ENCODE data around the gene CACNA1A. TPM values are rescaled to one million over a fixed set of nuclear protein-coding genes. Genes with fewer than 3 reads are reported as not detected.
A peak's percentile ranks its signal among the peaks of the same experiment; 100 is the strongest.

The CACNA1A gene
- total RNA-seq, 6 experiments from 2014 or later = 0.11 TPM; not detected in 5

DNA sequence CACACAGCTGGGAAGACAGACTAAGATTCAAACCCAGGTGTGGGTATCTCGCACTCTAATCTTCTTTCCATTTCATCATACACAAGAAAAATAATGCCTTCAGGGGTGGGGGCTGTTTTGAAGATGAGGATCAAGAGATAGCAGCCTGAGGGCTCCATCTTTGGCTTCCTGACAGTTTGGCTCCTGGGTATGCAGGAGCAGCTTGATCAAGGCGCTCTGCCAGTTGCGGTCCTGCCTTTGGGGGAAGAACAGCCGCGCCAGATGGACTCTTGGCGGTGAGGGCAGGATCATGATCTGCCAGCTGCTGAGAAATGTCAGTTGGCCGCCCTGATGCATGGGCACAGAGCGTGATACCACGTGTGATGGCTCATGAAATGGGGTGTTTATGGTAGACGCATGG lies 236.9 kb downstream of the CACNA1A start:
- Histone ChIP-seq H3K27ac (no peak overlapping the region), H3K36me3 (no peaks in the 10 kb centered on the region), H3K9me3 (no peaks in the 10 kb centered on the region), H3K27me3 (no peaks in the 10 kb centered on the region), H3K4me1 (no peaks in the 10 kb centered on the region), H3K4me3 (no peak overlapping the region)
- DNase-seq (no peak), ATAC-seq (no peak)
- intact Hi-C loops (cut with DNase I) = loop anchor here (10.0 kb wide), 3 partner anchors 75 to 295 kb away; partner anchors contain the start of gene LYL1 (in 1 of the 2)
- TF ChIP-seq, protein P1, sequence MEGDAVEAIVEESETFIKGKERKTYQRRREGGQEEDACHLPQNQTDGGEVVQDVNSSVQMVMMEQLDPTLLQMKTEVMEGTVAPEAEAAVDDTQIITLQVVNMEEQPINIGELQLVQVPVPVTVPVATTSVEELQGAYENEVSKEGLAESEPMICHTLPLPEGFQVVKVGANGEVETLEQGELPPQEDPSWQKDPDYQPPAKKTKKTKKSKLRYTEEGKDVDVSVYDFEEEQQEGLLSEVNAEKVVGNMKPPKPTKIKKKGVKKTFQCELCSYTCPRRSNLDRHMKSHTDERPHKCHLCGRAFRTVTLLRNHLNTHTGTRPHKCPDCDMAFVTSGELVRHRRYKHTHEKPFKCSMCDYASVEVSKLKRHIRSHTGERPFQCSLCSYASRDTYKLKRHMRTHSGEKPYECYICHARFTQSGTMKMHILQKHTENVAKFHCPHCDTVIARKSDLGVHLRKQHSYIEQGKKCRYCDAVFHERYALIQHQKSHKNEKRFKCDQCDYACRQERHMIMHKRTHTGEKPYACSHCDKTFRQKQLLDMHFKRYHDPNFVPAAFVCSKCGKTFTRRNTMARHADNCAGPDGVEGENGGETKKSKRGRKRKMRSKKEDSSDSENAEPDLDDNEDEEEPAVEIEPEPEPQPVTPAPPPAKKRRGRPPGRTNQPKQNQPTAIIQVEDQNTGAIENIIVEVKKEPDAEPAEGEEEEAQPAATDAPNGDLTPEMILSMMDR (IDR thresholded peaks at IDR 0.05) = no peak
- TF ChIP-seq POLR2A (IDR thresholded peaks at IDR 0.05) = no peak
- WGBS (ENCODE audit: insufficient coverage, low coverage, low lambda C conversion rate, missing lambda C conversion rate) = 87% methylated on average over 6 of the region's 10 CpGs

DNA sequence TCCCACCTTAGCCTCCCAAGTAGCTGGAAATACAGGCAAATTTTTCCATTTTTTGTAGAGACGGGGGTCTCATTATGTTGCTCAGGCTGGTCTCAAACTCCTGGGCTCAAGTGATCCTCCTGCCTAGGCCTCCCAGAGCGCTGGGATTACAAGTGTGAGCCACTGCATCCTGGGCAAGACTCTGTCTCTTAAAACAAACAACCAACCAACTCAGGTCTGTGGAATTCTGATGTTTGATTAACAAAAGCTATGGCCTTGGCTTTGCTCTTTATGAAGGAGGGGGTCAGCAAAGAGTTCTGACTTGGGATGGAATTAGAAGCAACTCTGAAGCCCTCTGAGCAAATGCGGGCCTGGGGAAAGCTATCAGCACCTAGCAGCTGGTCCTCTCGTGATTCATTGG lies 238.4 kb downstream of the CACNA1A start:
- TF ChIP-seq, protein P1 (IDR thresholded peaks at IDR 0.05) = no peak
- TF ChIP-seq POLR2A (IDR thresholded peaks at IDR 0.05) = no peak
- no peak overlapping the region for H3K4me3 ChIP-seq
- WGBS (ENCODE audit: insufficient coverage, low coverage, low lambda C conversion rate, missing lambda C conversion rate) = 58% methylated on average over 3 of the region's 4 CpGs
- H3K9me3 ChIP-seq = no peaks in the 10 kb centered on the region
- H3K27ac ChIP-seq = no peak overlapping the region
- no peaks in the 10 kb centered on the region for H3K27me3 ChIP-seq
- ATAC-seq (no peak), DNase-seq (no peak)
- intact Hi-C loops (cut with DNase I) = loop anchor here (10.0 kb wide), 3 partner anchors 73 to 293 kb away; partner anchors contain the start of gene LYL1 (in 1 of the 2)
- H3K36me3 ChIP-seq = no peaks in the 10 kb centered on the region
- no peaks in the 10 kb centered on the region for H3K4me1 ChIP-seq

DNA sequence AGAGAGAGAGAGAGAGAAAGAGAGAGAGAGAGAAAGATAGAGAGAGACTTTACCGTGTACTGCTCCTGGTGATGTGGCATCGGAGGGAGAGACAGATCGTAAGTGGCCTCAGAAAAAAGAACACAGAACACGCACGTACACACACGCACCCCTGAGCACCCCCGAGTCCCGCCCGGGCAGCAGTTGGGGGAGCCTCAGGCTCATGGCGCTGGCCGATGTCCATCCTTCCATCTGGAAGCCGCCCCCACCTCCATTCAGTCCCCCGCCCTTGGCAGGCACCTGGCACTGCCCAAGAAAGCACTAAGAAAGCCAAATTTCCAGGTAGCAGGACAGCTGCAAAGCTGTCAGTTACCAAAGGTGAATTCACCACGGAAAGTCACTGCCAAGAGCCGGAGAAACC lies 239.1 kb downstream of the CACNA1A start:
- Histone ChIP-seq H3K4me1 (no peaks in the 10 kb centered on the region), H3K9me3 (no peaks in the 10 kb centered on the region), H3K4me3 (no peak overlapping the region), H3K27ac (no peak overlapping the region), H3K27me3 (no peaks in the 10 kb centered on the region), H3K36me3 (no peaks in the 10 kb centered on the region)
- WGBS (ENCODE audit: insufficient coverage, low coverage, low lambda C conversion rate, missing lambda C conversion rate) = 74% methylated on average over 8 of the region's 15 CpGs
- no peak for ATAC-seq
- no peak for DNase-seq
- intact Hi-C loops (cut with DNase I) = loop anchor here (10.0 kb wide), 3 partner anchors 72 to 292 kb away; partner anchors contain the start of gene LYL1 (in 1 of the 2)
- no peak for TF ChIP-seq POLR2A (IDR thresholded peaks at IDR 0.05)
- TF ChIP-seq, protein P1 (IDR thresholded peaks at IDR 0.05) = no peak

DNA sequence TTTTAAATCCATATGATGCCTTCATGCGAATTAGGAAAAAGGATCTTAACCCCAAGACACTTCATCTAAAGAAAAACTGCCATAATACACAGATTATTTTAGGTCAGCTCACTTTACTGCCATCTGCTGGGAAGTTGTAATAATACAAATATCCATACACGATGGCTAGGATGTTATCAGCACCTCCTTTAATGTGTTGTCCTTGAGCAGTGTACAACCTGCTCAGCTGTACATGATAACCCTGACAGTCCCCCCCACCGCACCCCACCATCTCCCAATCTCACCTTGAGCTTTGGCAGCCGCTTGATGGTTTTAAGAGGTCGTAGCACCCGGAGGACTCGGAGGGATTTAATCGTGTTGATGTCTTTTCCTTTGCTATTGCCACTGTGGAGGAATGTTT lies 243.8 kb downstream of the CACNA1A start:
- intact Hi-C loops (cut with DNase I) = loop anchor here (10.0 kb wide), 3 partner anchors 68 to 288 kb away; partner anchors contain the start of gene LYL1 (in 1 of the 2)
- Histone ChIP-seq H3K27me3 (no peaks in the 10 kb centered on the region), H3K36me3 (no peaks in the 10 kb centered on the region), H3K27ac (no peak overlapping the region), H3K4me1 (no peaks in the 10 kb centered on the region), H3K4me3 (no peak overlapping the region), H3K9me3 (no peaks in the 10 kb centered on the region)
- TF ChIP-seq, protein P1 (IDR thresholded peaks at IDR 0.05) = peak; percentile 56 to 71 (median 60)
- no peak for TF ChIP-seq POLR2A (IDR thresholded peaks at IDR 0.05)
- ATAC-seq (peak; percentile 74 to 89 (median 79)), DNase-seq (no peak)
- 39% methylated on average over 8 of the region's 8 CpGs for WGBS (ENCODE audit: insufficient coverage, low coverage, low lambda C conversion rate, missing lambda C conversion rate)
